Osteocyte (in vitro differentiated cells): ENCODE data around the gene GXYLT1. TPM values are rescaled to one million over a fixed set of nuclear protein-coding genes. Genes with fewer than 3 reads are reported as not detected.

ENCODE experiments used
- DNase-seq: peaks from one replicate; pipeline ENCODE4 v3.0.0; 2021; ENCODE audit warnings: mixed read lengths; ENCODE audit not compliant: unreplicated experiment; ENCODE audit errors: extremely low spot score
- H3K27ac Mint-ChIP-seq: one replicate; pipeline ENCODE4 v1.8.0; 2021; ENCODE audit warnings: mild to moderate bottlenecking, mixed read lengths; ENCODE audit not compliant: unreplicated experiment
- H3K27me3 Mint-ChIP-seq: one replicate; pipeline ENCODE4 v1.8.0; 2021; ENCODE audit warnings: mixed read lengths; ENCODE audit not compliant: unreplicated experiment
- H3K36me3 Mint-ChIP-seq: one replicate; pipeline ENCODE4 v1.8.0; 2021; ENCODE audit warnings: mixed read lengths; ENCODE audit not compliant: unreplicated experiment
- H3K4me1 Mint-ChIP-seq: one replicate; pipeline ENCODE4 v1.8.0; 2021; ENCODE audit warnings: mixed read lengths; ENCODE audit not compliant: unreplicated experiment
- H3K4me3 Mint-ChIP-seq: one replicate; pipeline ENCODE4 v1.8.0; 2021; ENCODE audit warnings: mild to moderate bottlenecking, moderate library complexity, mixed read lengths; ENCODE audit not compliant: unreplicated experiment
- H3K9me3 Mint-ChIP-seq: one replicate; pipeline ENCODE4 v1.8.0; 2021; ENCODE audit warnings: mixed read lengths; ENCODE audit not compliant: unreplicated experiment
- CTCF ChIP-seq: fragments of 200-600 bp; sonication (generic); IDR thresholded peaks from 2 replicates; pipeline ENCODE4 v1.5.0; 2021; ENCODE audit warnings: antibody characterized with exemption, mild to moderate bottlenecking, moderate library complexity
- total RNA-seq: library from RNA; stranded (reverse); gene quantifications from 2 replicates; pipeline ENCODE4 v1.2.1, GENCODE V29; 2021

GXYLT1 gene
- total RNA-seq, 1 donor from 2014 or later, result 8.5 TPM

- Mint-ChIP-seq H3K27me3 (no peaks in the 10 kb centered on the region), H3K4me3 (no peak overlapping the region), H3K9me3 (no peaks in the 10 kb centered on the region), H3K36me3 (no peaks in the 10 kb centered on the region), H3K27ac (no peak overlapping the region), H3K4me1 (no peaks in the 10 kb centered on the region)
- no peak for DNase-seq
- no peak for TF ChIP-seq CTCF
Observed at GRCh38 chr12:42103155-42103554, 41.5 kb downstream of the GXYLT1 start.

- Mint-ChIP-seq H3K27me3 (no peaks in the 10 kb centered on the region), H3K4me1 (no peaks in the 10 kb centered on the region), H3K4me3 (no peak overlapping the region), H3K27ac (no peak overlapping the region), H3K9me3 (no peaks in the 10 kb centered on the region), H3K36me3 (peaks cover 2% of the 10 kb centered on the region)
- TF ChIP-seq CTCF, result no peak
- no peak for DNase-seq
Observed at GRCh38 chr12:42102720-42103119, 42.0 kb downstream of the GXYLT1 start.

- no peak overlapping the region for H3K27ac Mint-ChIP-seq
- peaks cover 12% of the 10 kb centered on the region for H3K36me3 Mint-ChIP-seq
- H3K4me1 Mint-ChIP-seq, result no peaks in the 10 kb centered on the region
- H3K27me3 Mint-ChIP-seq, result no peaks in the 10 kb centered on the region
- no peaks in the 10 kb centered on the region for H3K9me3 Mint-ChIP-seq
- no peak for TF ChIP-seq CTCF
- H3K4me3 Mint-ChIP-seq, result no peak overlapping the region
- DNase-seq, result no peak
Observed at GRCh38 chr12:42099433-42099832, 45.2 kb downstream of the GXYLT1 start.

- H3K36me3 Mint-ChIP-seq, result peaks cover 12% of the 10 kb centered on the region
Observed at GRCh38 chr12:42097971-42098370, 46.7 kb downstream of the GXYLT1 start.

GRCh38 chr12:42094277-42094676, 50.4 kb downstream of the GXYLT1 start:
- H3K27me3 Mint-ChIP-seq, result no peaks in the 10 kb centered on the region
- no peak overlapping the region for H3K4me3 Mint-ChIP-seq
- no peak for DNase-seq
- no peaks in the 10 kb centered on the region for H3K9me3 Mint-ChIP-seq
- H3K27ac Mint-ChIP-seq, result no peak overlapping the region
- H3K36me3 Mint-ChIP-seq, result peaks cover 12% of the 10 kb centered on the region
- no peak for TF ChIP-seq CTCF
- H3K4me1 Mint-ChIP-seq, result peaks cover 33% of the 10 kb centered on the region

More at GRCh38 chr12:42097971-42098370, 46.7 kb downstream of the GXYLT1 start:
- Mint-ChIP-seq H3K27ac (no peak overlapping the region), H3K4me3 (no peak overlapping the region), H3K9me3 (no peaks in the 10 kb centered on the region), H3K27me3 (no peaks in the 10 kb centered on the region), H3K4me1 (peaks cover 3% of the 10 kb centered on the region)
- no peak for TF ChIP-seq CTCF
- DNase-seq, result no peak
